ENCODE data around the gene HNF4A. TPM values are rescaled to one million over a fixed set of nuclear protein-coding genes. Genes with fewer than 3 reads are reported as not detected.

The HNF4A gene
- polyA plus RNA-seq, 1 experiment: not detected

DNA sequence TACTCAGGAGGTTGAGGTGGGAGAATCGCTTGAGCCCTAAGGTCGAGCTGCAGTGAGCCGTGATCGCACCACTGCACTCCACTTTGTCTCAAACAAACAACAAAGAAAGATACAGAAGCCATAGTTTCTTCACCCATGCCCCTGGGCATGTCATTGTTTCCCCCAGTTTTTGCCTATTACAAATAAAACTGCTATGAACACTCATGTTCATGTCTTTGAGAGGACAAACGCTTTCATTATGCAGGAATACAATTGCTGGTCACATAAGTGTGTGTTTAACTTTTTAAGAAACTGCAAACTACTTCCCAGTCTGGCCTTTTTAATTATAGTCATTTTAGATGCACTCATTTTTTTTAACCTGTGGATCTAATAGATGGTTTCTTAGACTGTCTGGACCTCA is 108.0 kb downstream of the HNF4A start:
- DNase-seq (ENCODE audit: low read depth, low spot score): no peak
- ChIA-PET CTCF (interaction anchor here (2.4 to 5.8 kb wide), 2 partner anchors 74 to 248 kb away, joined by 14 to 64 read pairs; no protein-coding TSS in a partner anchor), POLR2A (no interaction called here)

DNA sequence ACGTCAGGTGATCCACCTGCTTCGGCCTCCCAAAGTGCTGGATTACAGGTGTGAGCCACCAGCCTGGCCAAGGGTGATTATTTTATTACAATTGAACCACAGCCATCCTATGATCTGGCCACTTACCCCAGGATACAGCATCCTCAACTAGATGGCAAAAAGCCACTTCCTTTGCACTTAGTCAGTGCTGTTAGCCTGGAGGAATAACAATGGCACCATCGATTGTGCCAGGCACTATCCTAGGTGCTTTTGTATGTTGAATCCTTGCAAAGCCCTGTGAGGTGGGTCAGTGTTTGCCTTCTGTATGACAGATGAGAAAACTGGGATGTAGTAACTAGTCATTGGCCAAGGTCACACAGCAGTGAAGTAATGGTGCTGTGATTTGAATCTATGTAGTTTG is 109.0 kb downstream of the HNF4A start:
- Histone ChIP-seq H3K27me3 (ENCODE audit: control insufficient read depth, insufficient read depth, low read length) (peaks cover 16% of the 10 kb centered on the region), H3K27ac (ENCODE audit: low read depth, low read length) (no peak overlapping the region), H3K9me3 (ENCODE audit: control insufficient read depth, insufficient read depth, low read length) (no peaks in the 10 kb centered on the region), H3K4me3 (ENCODE audit: low read depth, low read length) (no peak overlapping the region)
- no peak for DNase-seq (ENCODE audit: low read depth, low spot score)
- TF ChIP-seq, protein P1, sequence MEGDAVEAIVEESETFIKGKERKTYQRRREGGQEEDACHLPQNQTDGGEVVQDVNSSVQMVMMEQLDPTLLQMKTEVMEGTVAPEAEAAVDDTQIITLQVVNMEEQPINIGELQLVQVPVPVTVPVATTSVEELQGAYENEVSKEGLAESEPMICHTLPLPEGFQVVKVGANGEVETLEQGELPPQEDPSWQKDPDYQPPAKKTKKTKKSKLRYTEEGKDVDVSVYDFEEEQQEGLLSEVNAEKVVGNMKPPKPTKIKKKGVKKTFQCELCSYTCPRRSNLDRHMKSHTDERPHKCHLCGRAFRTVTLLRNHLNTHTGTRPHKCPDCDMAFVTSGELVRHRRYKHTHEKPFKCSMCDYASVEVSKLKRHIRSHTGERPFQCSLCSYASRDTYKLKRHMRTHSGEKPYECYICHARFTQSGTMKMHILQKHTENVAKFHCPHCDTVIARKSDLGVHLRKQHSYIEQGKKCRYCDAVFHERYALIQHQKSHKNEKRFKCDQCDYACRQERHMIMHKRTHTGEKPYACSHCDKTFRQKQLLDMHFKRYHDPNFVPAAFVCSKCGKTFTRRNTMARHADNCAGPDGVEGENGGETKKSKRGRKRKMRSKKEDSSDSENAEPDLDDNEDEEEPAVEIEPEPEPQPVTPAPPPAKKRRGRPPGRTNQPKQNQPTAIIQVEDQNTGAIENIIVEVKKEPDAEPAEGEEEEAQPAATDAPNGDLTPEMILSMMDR (IDR thresholded peaks at IDR 0.05; ENCODE audit: low read depth, low read length): no peak
- CTCF ChIA-PET: no interaction called here
- POLR2A ChIA-PET: no interaction called here

More for the DNA sequence above, 108.0 kb downstream of the HNF4A start:
- TF ChIP-seq, protein P1 (IDR thresholded peaks at IDR 0.05; ENCODE audit: low read depth, low read length): no peak
- Histone ChIP-seq H3K27ac (ENCODE audit: low read depth, low read length) (no peak overlapping the region), H3K27me3 (ENCODE audit: control insufficient read depth, insufficient read depth, low read length) (peaks cover 16% of the 10 kb centered on the region), H3K9me3 (ENCODE audit: control insufficient read depth, insufficient read depth, low read length) (no peaks in the 10 kb centered on the region), H3K4me3 (ENCODE audit: low read depth, low read length) (no peak overlapping the region)

DNA sequence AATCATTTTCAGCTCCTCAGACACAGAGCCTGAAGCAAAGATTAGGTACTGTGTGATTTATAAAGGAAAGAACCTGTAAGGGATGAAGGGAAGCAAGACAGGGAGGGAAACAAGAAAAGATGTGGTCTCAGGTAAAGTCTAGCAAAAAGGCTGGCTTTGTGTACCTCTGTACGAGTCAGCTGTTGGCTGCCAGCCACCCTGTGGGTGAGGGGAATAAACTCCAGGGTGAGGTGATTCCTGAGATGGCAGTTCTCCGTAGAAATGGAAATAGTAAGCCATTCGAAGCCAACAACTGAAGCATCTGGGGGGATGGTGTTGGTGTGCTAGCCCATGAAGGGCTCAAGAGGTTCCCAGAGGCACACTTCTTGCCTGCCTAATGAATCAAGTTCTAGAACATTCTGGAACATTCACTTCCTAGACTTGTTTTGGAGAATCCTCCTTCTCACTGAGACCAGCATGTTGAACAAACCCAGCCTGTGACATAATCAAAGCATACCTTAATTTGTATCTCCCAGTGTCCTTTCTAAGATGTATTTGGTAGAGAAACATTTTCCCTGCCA is 109.6 kb downstream of the HNF4A start:
- H3K4me3 ChIP-seq (ENCODE audit: low read depth, low read length): no peak overlapping the region
- no peak overlapping the region for H3K27ac ChIP-seq (ENCODE audit: low read depth, low read length)
- DNase-seq (ENCODE audit: low read depth, low spot score): no peak
- no peaks in the 10 kb centered on the region for H3K9me3 ChIP-seq (ENCODE audit: control insufficient read depth, insufficient read depth, low read length)
- CTCF ChIA-PET: interaction anchor here (0.8 kb wide), 1 partner anchor 250 kb away, joined by 3 read pairs; no protein-coding TSS in a partner anchor
- H3K27me3 ChIP-seq (ENCODE audit: control insufficient read depth, insufficient read depth, low read length): peaks cover 16% of the 10 kb centered on the region
- TF ChIP-seq, protein P1 (IDR thresholded peaks at IDR 0.05; ENCODE audit: low read depth, low read length): no peak
- POLR2A ChIA-PET: no interaction called here

DNA sequence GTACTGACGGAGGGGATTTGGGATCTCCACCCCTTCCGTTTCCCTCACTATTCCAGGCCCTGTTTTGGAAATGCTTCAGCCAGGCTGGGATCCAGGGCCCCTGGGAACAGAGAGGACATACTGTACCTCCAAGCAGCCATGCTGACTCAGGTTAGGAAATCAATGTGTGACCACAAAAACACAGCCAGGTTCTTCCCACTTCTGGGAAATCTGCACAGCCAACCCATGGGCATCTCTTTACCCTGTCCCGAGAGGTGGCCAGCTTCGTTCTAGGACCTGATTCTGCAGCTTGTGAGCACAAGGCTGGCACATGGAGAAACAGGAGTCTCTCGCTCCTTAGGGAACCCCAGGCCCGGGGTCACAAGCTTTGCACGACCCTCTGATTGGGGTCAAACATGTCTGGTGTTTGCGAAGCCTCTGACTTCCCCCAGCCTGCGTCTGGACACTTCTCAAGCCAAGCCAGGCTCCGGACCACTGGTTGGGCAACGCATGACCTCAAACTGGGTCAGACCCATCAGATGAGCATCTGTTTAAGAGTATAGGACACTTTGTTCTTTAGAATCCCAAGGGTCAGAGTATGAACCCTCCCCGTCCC is 111.9 kb downstream of the HNF4A start:
- CTCF ChIA-PET: no interaction called here
- DNase-seq (ENCODE audit: low read depth, low spot score): no peak
- TF ChIP-seq, protein P1 (IDR thresholded peaks at IDR 0.05; ENCODE audit: low read depth, low read length): no peak

DNA sequence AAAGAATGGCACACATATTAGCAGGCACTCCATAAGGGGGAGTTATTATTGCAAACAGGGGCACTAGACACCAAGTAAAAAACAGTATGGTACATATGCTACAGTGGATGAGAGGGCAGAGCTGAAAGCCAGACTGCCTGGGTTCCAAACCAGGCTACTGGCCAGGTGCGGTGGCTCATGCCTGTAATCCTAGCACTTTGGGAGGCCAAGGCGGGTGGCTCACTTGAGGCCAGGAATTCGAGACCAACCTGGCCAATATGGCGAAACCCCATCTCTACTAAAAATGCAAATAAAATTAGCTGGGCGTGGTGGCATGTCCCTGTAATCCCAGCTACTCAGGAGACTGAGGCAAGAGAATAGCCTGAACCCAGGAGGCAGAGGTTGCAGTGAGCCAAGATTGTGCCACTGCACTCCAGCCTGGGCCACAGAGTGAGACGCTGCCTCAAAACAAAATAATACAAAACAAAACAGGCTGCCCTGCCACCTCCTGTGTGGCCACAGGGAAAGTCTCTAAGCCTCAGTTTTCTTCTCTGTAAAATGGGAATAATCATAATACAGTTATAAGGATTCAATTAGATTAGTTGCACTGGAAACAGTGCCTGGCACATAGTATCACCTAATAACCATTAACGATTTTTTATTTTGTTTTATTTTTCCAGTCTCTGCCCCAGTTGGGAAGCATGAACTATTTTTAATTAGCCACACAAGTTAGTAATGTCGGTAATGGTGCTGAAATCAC is 112.7 kb downstream of the HNF4A start:
- no peak overlapping the region for H3K27ac ChIP-seq (ENCODE audit: low read depth, low read length)
- H3K9me3 ChIP-seq (ENCODE audit: control insufficient read depth, insufficient read depth, low read length): no peaks in the 10 kb centered on the region
- peaks cover 12% of the 10 kb centered on the region for H3K27me3 ChIP-seq (ENCODE audit: control insufficient read depth, insufficient read depth, low read length)
- no peak overlapping the region for H3K4me3 ChIP-seq (ENCODE audit: low read depth, low read length)
- CTCF ChIA-PET: no interaction called here
- DNase-seq (ENCODE audit: low read depth, low spot score): no peak
- POLR2A ChIA-PET: no interaction called here
- TF ChIP-seq, protein P1 (IDR thresholded peaks at IDR 0.05; ENCODE audit: low read depth, low read length): no peak

More for the DNA sequence above, 111.9 kb downstream of the HNF4A start:
- Histone ChIP-seq H3K4me3 (ENCODE audit: low read depth, low read length) (no peak overlapping the region), H3K9me3 (ENCODE audit: control insufficient read depth, insufficient read depth, low read length) (no peaks in the 10 kb centered on the region), H3K27ac (ENCODE audit: low read depth, low read length) (no peak overlapping the region), H3K27me3 (ENCODE audit: control insufficient read depth, insufficient read depth, low read length) (peaks cover 14% of the 10 kb centered on the region)
- POLR2A ChIA-PET: no interaction called here

All from AG04450 (cell line).